K562 (cell line): ENCODE data around the gene NUF2. TPM values are rescaled to one million over a fixed set of nuclear protein-coding genes. Genes with fewer than 3 reads are reported as not detected.

Experiments used
- CBX1 ChIP-seq: sonication (generic); IDR thresholded peaks from 2 replicates; pipeline ENCODE4 v1.6.1; 2016; ENCODE audit warnings: antibody characterized with exemption, low read depth, mild to moderate bottlenecking
- CREBBP ChIP-seq: IDR thresholded peaks from one replicate; pipeline ENCODE4 v1.6.1; 2012; ENCODE audit warnings: low read depth, mild to moderate bottlenecking, control low read depth, inconsistent platforms, low read length
- ETS2 ChIP-seq: IDR thresholded peaks from 2 replicates; pipeline ENCODE4 v1.6.1; 2016; ENCODE audit warnings: borderline replicate concordance, missing genetic modification characterization, mild to moderate bottlenecking, moderate library complexity, missing compliant biosample characterization; ENCODE audit not compliant: poor library complexity, severe bottlenecking
- ILK ChIP-seq: fragments of 450-650 bp; IDR thresholded peaks from 2 replicates; pipeline ENCODE4 v1.6.1; 2016; ENCODE audit warnings: missing genetic modification characterization, low read depth, mild to moderate bottlenecking, missing compliant biosample characterization, moderate library complexity, borderline replicate concordance
- SAFB ChIP-seq: fragments of 200-400 bp; formaldehyde crosslinking; IDR thresholded peaks from 2 replicates; pipeline ENCODE4 v1.6.1; 2017; ENCODE audit warnings: low read depth, low read length, borderline replicate concordance
- SLC30A9 ChIP-seq: fragments of 250-450 bp; sonication (Bioruptor Pico); IDR thresholded peaks from 2 replicates; pipeline ENCODE4 v1.8.0; 2022; ENCODE audit warnings: mild to moderate bottlenecking, moderate library complexity
- ZMIZ1 ChIP-seq, 2 experiments: fragments of 150-350 bp in 1 of 2; IDR thresholded peaks; 2 replicates each; pipeline ENCODE4 v1.6.1; 2012 to 2016; ENCODE audit warnings: low read depth in 2 of 2, low read length in 2 of 2, mild to moderate bottlenecking in 1 of 2, moderate library complexity in 1 of 2
- polyA plus RNA-seq, 8 experiments: library from polyadenylated mRNA; depleted of rRNA in 4 of 8; stranded (reverse) in 5 of 8; unstranded in 3 of 8; fragments of >200 nt; fragmentation: Nextera tagmentation in 2 of 8; fragmentation: Illumina TruSeq in 1 of 8; extraction: Ambion mirVana in 2 of 8; extraction: Trizol in 1 of 8; gene quantifications; 2 replicates each; pipeline versions ENCODE4 v1.2.1 to v1.2.3, GENCODE V29; 2011 to 2014; ENCODE audit warnings: inconsistent platforms in 1 of 8, missing spikeins in 1 of 8
- total RNA-seq, 7 experiments: library from RNA; depleted of rRNA in 6 of 7; stranded (reverse); fragments of >200 nt in 6 of 7; fragmentation: Illumina TruSeq in 2 of 7; extraction: Trizol in 2 of 7; gene quantifications; 2 replicates each; pipeline versions ENCODE4 v1.2.1 to v1.2.3, GENCODE V29; 2011 to 2021; ENCODE audit warnings: low replicate concordance in 1 of 7
- TF ChIP-seq, protein P1 (sequence below): fragments of 250-450 bp; sonication (Bioruptor Pico); IDR thresholded peaks from 2 replicates; pipeline ENCODE4 v1.5.0; 2020; ENCODE audit warnings: mild to moderate bottlenecking, borderline replicate concordance
- TF ChIP-seq, protein P2 (sequence below): fragments of 450-650 bp; formaldehyde crosslinking; IDR thresholded peaks from 2 replicates; pipeline ENCODE4 v1.4.0; 2022; ENCODE audit warnings: mild to moderate bottlenecking, moderate library complexity
- TF ChIP-seq, protein P3 (sequence below): sonication (generic); formaldehyde crosslinking; IDR thresholded peaks from 2 replicates; pipeline ENCODE4 v1.8.0; 2022; ENCODE audit warnings: missing genetic modification reagents, mild to moderate bottlenecking, borderline replicate concordance
- TF ChIP-seq, protein P4 (sequence below): sonication (generic); formaldehyde crosslinking; IDR thresholded peaks from 2 replicates; pipeline ENCODE4 v1.8.0; 2023; ENCODE audit warnings: mild to moderate bottlenecking, missing genetic modification reagents

NUF2 gene
- total and polyA plus RNA-seq, 9 of the 15 experiments (the other 6 are each of a cell fraction or from before 2014, with no cell fraction given): 42.5 to 90.0 (median 60.3) TPM

DNA sequence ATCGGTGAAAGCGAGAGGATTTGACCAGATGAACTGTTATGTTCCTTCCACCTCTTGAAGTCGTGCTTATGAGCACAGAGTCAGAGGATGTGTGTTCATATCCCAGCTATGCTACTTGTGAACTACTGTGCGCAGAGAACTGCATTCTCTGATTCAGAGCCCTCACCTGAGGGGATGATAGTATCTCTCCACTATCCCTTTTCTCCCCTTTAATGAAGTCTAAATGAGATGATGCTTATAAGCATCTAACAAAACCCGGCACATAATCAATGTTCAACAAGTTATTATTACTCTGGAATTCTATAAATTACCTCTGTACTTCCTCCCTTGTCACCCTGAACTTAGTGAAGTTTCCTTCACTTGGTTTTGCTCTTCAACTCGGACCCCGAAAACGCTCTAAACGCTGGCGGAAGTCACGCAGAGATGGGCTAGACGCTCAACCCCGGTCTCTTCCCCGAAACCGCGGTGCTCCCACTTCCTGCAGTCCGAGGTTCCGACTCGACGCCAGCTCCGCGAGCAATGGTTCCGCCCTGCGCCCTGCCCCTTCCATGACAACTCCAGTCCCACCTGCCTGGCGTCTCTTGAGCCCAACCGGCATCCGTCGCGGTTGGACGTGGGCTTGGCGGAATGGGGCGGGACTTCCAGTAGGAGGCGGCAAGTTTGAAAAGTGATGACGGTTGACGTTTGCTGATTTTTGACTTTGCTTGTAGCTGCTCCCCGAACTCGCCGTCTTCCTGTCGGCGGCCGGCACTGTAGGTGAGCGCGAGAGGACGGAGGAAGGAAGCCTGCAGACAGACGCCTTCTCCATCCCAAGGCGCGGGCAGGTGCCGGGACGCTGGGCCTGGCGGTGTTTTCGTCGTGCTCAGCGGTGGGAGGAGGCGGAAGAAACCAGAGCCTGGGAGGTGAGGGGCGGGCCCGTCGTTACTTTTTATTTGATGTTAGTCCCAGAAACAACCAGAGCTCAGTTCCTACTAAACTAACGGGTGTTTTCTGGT, at the start of gene NUF2 (continued):
- TF ChIP-seq, protein P1, sequence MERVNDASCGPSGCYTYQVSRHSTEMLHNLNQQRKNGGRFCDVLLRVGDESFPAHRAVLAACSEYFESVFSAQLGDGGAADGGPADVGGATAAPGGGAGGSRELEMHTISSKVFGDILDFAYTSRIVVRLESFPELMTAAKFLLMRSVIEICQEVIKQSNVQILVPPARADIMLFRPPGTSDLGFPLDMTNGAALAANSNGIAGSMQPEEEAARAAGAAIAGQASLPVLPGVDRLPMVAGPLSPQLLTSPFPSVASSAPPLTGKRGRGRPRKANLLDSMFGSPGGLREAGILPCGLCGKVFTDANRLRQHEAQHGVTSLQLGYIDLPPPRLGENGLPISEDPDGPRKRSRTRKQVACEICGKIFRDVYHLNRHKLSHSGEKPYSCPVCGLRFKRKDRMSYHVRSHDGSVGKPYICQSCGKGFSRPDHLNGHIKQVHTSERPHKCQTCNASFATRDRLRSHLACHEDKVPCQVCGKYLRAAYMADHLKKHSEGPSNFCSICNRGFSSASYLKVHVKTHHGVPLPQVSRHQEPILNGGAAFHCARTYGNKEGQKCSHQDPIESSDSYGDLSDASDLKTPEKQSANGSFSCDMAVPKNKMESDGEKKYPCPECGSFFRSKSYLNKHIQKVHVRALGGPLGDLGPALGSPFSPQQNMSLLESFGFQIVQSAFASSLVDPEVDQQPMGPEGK (CRISPR knock-in tag): peak; percentile 70; the same call in 1 of the 2 replicates
- no peak for TF ChIP-seq SLC30A9
- TF ChIP-seq, protein P2, sequence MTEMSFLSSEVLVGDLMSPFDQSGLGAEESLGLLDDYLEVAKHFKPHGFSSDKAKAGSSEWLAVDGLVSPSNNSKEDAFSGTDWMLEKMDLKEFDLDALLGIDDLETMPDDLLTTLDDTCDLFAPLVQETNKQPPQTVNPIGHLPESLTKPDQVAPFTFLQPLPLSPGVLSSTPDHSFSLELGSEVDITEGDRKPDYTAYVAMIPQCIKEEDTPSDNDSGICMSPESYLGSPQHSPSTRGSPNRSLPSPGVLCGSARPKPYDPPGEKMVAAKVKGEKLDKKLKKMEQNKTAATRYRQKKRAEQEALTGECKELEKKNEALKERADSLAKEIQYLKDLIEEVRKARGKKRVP (CRISPR knock-in tag): peak; percentile 64
- TF ChIP-seq CREBBP: no peak
- TF ChIP-seq ETS2 (tag): no peak
- TF ChIP-seq, protein P3, sequence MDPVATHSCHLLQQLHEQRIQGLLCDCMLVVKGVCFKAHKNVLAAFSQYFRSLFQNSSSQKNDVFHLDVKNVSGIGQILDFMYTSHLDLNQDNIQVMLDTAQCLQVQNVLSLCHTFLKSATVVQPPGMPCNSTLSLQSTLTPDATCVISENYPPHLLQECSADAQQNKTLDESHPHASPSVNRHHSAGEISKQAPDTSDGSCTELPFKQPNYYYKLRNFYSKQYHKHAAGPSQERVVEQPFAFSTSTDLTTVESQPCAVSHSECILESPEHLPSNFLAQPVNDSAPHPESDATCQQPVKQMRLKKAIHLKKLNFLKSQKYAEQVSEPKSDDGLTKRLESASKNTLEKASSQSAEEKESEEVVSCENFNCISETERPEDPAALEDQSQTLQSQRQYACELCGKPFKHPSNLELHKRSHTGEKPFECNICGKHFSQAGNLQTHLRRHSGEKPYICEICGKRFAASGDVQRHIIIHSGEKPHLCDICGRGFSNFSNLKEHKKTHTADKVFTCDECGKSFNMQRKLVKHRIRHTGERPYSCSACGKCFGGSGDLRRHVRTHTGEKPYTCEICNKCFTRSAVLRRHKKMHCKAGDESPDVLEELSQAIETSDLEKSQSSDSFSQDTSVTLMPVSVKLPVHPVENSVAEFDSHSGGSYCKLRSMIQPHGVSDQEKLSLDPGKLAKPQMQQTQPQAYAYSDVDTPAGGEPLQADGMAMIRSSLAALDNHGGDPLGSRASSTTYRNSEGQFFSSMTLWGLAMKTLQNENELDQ (CRISPR knock-in tag): 0 out of 2 replicates have a peak, but pooled peaks have one; percentile 54
- TF ChIP-seq SAFB: no peak
- TF ChIP-seq ZMIZ1 (IDR thresholded peaks at IDR 0.05; ENCODE audit: low read depth in 2 of 2, low read length in 2 of 2): peak; percentile 48 to 81; a peak in 3 of 4 replicates
- TF ChIP-seq ILK: no peak
- TF ChIP-seq, protein P4, sequence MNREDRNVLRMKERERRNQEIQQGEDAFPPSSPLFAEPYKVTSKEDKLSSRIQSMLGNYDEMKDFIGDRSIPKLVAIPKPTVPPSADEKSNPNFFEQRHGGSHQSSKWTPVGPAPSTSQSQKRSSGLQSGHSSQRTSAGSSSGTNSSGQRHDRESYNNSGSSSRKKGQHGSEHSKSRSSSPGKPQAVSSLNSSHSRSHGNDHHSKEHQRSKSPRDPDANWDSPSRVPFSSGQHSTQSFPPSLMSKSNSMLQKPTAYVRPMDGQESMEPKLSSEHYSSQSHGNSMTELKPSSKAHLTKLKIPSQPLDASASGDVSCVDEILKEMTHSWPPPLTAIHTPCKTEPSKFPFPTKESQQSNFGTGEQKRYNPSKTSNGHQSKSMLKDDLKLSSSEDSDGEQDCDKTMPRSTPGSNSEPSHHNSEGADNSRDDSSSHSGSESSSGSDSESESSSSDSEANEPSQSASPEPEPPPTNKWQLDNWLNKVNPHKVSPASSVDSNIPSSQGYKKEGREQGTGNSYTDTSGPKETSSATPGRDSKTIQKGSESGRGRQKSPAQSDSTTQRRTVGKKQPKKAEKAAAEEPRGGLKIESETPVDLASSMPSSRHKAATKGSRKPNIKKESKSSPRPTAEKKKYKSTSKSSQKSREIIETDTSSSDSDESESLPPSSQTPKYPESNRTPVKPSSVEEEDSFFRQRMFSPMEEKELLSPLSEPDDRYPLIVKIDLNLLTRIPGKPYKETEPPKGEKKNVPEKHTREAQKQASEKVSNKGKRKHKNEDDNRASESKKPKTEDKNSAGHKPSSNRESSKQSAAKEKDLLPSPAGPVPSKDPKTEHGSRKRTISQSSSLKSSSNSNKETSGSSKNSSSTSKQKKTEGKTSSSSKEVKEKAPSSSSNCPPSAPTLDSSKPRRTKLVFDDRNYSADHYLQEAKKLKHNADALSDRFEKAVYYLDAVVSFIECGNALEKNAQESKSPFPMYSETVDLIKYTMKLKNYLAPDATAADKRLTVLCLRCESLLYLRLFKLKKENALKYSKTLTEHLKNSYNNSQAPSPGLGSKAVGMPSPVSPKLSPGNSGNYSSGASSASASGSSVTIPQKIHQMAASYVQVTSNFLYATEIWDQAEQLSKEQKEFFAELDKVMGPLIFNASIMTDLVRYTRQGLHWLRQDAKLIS: peak; percentile 77; the same call in 1 of the 2 replicates
- peak; percentile 97 for TF ChIP-seq CBX1
